Stimulated activated CD4-positive, alpha-beta T cell treated with anti-CD3 and anti-CD28 coated beads, Interleukin-15, amount 100 ng/mL, for 48 hours (primary cell): ENCODE measurements around the gene HPS4.

Experiments
- DNase-seq, 2 donors: peaks; one replicate each; pipeline ENCODE4 v3.0.0-alpha.2; 2020; ENCODE audit warnings: low read depth in 2 of 2

The HPS4 gene

DNA sequence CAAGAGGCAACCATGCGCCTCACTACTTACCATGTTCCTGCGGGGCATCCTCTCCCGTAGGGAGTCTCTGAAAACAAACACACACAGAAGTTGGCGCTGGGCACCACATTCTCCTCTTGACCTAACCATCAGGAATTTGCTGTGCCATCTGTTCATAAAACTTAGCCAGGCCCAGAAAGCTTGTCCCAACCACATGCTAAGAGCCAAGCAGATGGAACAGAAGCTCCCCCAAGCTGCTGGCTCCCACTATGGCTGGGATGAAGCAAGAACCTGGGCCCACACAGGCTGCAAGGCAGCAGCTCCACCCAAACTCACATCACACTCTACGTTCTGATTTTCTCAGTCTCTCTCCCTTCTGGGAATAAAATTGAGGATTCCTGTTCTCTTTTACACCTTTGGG lies 17.4 kb downstream of the HPS4 start:
- no peak for DNase-seq

DNA sequence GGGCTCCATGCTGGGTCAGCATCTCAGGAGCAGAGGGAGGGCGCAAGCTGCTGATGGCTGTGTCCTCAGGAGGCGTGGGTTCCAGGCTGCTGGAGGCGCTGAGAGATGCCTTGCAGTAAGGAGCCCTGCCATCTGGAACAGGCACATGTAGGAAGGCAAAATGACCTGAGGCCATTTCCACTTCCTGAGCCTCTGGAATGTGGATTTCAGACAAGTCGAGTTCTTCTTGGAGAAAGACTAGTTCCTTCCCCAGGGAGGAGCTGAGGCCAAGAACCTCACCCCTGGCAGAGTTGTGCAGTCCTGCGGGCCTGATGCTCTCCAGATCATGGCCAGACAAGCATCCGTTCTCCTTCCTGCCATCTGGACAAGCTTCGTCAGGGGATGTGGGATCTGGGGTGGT lies 19.3 kb downstream of the HPS4 start:
- DNase-seq: no peak

DNA sequence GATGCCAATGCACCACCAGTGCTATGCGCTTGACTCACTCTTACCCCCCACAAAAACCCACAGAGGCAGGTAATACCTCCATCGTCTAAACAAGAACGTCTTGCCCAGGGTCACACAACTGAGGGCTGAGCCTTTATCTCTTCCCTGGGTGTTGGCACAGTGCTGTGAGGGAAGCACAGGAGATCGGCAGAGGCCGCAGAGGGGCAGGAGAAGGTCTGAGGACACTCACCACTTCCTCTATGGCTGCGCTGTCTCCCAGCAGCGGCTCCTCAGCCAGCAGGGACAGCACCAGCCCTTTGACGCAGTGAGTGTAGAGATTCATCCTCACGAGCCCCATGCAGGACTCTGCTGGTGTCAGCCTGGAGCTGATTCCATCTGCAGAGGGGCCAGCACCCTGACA lies 19.9 kb downstream of the HPS4 start:
- no peak for DNase-seq

DNA sequence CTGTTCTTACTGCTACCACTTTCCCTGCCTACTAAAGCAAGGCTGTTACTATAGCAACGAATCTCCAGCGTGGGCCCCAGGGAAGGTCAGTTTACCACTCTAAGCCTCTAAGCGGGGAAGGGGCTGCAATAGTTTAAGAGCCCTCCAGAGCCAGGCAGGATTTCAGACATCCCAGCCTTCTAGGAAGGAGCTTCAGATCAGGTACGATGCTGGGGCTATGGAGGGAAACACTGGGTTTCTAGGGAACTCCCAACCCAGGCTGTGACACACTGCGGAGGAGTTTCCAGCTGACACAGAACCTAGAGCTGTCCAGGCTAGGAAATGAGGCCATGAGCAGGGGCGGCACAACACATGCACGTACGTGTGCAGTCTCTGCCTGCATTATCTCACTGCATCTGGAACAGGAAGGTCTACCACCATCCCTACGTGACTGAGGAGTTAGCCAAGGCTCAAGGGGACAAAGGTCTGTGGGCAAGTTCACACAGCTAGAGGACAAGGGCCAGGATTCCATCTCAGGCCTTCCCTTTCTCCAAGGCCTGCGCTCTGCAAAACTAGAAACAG lies 20.4 kb downstream of the HPS4 start:
- no peak for DNase-seq

DNA sequence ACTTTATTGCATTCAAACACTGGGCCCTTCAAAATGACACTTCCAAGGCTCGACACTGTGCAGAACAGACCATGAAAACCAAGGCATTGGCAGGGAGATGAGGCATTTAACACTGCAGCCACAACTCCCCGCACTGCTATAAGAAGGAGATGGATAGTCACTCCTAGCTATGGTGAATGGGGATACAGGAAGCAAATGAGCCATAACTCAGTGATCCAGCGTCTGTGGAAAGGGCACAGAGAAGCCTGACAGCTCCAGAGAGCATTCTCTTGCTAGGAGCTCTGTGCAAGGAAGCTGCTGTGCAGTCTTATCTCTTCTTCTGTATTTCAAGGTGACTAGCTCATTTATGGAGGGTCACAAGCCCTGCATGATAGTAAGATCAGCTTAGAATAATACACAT lies 20.9 kb downstream of the HPS4 start:
- DNase-seq: no peak

DNA sequence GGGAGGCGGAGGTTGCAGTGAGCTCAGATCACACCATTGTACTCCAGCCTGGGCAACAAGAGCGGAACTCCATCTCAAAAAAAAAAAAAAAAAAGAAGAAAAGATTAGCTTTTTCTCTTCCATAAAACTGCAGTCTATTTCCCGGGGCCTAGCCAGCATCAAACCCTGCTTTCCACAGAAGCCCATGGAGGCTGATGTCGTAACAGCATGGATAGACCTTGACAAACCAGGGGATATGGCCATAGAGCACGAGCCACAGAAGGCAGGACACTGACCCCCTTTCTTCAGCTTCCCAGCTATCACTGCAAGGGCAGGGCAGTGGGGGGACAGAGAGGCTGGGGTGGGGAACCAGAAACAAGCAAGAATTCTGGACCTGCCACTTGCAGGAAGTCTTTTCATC lies 21.5 kb downstream of the HPS4 start:
- DNase-seq: no peak

DNA sequence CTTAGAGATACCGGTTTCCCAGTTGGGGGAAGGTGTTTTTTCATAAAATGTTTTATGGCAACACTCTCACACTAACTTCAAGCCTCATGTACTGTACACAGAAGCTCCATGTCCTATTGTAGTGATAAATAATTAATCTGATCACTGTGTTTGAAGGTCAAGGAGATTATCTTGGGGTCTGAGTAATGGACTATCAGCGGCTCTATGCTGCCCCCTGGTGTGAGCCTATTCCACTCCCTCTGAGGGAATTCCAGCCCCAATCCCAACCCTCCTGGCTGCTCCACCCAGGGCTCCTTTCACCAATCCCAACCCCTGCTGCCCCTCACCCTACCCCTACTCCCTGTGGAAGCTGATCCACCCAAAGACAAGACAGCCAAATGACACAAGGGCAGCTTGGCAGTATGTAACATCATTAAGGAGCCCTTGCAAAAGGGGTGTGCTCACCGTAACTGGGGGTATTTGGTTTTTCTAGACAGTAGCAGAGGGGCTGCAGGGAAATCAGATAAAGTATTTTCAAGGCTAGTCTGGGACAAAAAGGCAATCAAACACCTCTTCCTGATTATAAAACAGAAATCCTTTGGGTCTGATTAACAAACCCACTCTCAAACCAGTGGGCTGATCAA lies 22.3 kb downstream of the HPS4 start:
- no peak for DNase-seq

DNA sequence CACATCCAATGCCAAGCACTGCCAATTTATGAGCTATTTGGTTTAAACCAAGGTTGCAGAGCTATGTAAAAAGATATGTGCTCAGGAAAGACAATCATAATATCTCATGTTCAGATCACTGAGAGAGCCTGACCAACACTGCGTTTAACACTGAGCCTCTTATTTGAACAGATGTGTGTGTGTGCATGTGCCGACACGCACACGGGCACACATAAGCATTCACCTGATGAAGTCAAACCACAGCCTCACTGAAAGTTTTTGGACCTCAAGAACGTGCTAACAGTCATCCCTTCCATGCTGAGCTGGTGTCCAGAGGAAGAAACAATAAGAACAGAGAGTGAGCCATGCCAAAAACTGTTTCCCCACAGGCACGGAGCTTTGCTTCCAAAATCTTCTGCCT lies 23.4 kb downstream of the HPS4 start:
- no peak for DNase-seq

DNA sequence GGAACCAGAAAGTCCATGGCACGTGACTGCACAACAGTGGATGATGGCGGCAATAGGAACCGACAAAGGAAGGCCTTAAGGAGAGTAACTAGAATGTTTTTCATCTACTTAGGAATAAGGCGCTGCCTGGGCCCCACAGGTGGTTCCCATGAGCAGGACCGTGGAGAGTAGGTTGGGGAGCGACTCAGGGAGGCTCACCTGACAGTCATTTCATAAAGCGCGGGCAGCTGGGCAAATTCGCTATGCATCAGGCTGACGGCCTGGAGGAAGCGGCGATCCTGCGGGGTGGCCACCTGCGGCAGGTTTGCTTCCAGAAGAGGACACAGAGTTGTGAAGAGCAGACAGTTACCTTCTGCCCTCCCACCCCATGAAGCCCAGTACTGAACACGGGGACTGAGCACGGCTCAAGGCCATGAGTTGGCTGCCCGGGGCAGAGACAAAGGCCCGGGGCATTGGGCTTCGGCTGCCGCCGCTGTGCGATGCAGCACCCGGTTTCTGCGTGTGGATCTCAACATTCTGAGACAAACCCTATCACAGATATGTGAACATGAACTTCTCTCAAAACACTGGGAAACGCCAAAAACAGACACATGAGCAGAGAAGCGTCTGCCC lies 25.8 kb downstream of the HPS4 start:
- DNase-seq: no peak

DNA sequence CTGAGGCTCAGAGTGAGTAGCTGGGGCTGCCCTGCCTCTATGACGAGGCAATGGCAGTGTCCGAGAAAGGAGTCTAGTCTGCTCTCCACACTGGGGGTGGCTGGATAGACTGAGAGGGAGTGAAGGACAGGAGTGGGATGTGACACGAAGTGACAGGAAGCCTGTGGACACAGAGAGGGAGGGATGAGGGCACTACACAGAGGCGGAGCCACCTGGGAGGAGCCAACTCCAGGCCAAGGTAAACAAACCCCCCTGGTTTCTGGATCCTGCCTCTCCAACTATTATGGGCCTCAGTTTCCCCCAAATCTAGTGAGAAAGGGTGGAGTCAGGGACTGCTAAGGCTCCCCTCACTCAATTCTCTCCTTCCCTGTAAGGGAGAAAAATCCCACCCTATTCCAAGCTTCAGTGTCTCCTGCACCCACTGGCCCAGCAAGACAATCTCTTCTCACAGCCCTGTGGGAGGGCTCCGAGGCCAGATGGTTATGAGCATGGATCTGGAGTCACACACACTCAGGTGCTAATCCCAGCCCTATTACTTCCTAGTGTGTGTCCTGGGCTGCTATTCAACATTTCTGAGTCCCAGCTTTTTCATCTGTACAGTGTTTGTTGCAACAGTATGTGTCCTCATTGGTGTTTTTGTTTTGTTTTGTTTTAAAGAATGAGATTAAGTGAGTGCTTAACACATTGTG lies 29.6 kb downstream of the HPS4 start:
- no peak for DNase-seq

DNA sequence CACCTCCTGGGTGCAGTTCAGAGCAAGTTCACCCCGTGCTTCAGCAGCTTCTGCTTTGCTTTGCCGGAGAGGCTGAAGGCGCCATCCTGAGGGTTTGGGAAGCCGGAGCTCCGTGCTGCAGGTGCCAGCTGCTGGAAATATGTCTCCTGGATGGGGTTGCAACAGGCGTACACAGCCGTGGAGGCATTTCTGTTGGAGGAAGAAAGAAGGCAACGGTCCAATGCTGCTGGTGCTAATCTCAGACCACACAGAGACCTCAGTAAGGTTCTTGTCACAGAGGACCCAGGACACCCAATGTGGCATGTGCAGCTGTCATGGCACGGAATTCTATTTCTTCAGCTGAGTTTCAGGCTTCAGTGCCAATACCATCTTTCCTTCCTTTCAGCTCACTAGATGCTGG lies 30.4 kb downstream of the HPS4 start:
- DNase-seq: no peak

DNA sequence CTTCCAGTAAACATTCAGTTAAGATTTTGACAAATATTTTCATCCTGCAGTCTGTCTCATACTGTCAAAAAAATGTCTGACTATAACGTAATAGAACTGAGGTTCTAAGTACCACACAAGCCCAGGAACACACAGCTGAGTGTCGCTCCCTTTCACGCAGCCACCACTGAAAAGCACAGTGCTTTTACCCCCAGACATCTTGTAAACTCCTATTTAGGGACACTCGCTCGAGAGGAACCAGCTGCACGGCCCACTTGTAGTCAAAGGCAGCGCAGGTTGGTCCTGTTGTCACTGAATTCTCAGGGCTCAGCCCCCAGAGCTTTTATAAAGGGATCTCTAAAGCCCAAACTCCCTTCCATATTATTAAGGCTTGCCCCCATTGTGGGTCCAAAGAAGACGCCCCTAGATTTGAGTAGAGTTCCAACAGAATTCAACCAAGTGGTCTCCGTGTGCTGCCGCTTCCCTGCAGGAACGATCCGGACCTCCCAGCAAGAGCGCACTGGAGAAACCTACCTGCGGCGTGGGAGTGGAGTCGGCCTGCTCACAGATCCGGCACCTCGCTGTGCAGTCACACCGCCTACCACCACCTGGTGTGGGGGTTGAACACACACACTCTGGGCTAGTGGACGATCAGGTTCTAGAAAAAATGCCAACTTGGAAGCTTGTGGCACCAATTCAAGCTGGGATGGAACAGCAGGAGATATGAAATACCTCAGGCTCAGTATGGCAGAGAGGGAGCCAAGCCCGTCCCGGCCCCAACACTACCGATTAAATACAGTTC lies 31.2 kb downstream of the HPS4 start:
- no peak for DNase-seq

DNA sequence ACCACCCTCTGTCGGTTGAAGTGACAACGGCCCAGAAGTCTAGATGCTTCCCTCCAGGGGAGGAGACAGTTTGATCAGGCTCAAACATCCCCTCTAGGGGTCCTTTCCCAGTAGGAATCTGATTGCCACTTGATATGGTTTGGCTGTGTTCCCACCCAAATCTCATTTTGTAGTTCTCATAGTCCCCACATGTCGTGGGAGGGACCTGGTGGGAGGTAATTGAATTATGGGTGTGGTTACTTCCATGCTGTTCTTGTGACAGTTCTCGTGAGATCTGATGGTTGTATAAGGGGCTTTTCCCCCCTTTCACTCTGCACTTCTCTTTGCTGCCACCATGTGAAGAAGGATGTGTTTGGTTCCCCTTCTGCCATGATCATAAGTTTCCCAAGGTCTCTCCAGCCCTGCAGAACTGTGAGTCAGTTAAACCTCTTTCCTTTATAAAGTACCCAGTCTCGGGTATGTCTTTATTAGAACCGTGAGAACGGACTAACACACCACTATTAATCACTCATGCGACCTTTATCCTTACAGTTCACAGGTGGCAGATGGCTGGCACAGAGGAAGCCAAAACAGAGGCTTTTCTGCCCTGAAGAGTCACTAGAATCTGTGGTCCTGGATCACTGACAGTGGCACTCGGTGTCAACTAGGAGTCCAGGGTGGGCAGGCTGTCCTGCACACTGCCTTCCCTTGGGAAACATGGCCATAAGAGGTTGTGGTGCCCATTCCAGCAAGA lies 33.0 kb downstream of the HPS4 start:
- DNase-seq: no peak

DNA sequence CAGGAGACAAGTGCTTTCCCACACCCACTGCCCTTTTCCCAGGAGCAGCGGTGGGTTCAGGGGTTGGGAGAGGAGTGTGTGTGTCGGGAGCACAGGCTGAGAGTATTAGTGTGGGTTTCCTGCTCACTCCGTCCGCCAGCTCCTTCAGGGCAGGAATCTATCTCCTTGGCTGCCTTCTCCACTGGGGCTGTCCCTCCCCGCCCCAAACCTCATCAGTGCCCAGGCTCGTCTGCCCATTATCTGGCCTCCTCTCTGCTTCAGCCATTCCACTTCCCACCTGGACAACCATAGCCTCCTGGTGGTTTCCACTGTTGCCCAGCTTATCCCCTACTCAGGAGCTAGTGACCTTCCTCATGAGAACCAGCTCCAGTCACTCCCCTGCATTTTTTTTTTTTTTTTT lies 34.6 kb downstream of the HPS4 start:
- no peak for DNase-seq

DNA sequence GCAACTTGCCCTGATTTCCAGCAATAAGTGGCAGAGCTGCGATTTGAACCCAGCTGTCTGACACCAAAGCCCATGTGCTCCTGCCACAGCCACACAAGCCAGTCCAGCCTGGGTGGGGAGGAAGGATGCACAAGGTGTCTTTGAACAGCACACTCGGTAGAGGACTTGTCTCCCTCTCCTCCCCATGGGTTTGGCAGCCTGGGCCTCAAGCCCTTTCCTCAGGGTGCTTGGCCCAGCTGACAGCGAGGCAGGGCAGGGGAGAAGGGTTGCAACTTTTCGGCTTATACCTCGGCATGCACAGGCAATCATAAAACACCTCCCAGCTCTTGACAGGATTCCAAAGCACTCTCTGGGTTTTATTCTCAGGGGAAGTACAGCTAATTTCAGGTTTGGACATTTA lies 35.2 kb downstream of the HPS4 start:
- DNase-seq: no peak

DNA sequence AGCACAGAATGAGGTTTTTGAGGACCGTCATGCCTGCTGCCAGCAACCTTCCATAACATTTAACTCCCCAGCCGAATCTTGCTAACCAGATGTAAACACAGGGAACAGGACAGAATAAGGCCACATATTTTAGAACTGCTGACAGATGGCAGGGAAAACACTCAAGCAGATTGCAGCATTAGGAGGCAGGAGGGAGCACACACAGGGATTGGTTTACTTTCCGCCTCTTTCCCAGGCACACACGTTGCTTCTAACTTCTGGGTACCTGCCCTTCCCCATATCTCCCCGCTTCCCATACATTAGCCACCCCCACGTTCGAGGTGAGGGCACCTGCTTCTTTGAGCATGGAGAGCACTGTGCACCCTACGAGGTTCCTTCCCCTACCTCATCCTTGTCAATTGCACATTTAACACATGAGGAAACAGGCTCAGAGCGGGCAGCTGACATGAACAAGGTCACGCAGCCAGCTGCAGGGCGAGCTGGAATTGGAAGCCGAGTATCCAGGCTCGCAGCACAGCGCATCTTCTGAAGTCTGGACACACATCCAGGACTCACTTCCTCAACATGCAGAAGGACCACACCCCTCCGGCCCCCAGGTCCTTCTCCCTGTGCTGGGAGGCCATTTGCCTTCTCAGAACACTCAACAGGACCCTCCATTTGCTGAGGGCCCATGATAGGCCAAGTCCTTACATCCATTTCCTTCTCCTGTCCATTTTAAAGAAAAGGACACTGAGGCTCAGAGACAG lies 35.8 kb downstream of the HPS4 start:
- no peak for DNase-seq

DNA sequence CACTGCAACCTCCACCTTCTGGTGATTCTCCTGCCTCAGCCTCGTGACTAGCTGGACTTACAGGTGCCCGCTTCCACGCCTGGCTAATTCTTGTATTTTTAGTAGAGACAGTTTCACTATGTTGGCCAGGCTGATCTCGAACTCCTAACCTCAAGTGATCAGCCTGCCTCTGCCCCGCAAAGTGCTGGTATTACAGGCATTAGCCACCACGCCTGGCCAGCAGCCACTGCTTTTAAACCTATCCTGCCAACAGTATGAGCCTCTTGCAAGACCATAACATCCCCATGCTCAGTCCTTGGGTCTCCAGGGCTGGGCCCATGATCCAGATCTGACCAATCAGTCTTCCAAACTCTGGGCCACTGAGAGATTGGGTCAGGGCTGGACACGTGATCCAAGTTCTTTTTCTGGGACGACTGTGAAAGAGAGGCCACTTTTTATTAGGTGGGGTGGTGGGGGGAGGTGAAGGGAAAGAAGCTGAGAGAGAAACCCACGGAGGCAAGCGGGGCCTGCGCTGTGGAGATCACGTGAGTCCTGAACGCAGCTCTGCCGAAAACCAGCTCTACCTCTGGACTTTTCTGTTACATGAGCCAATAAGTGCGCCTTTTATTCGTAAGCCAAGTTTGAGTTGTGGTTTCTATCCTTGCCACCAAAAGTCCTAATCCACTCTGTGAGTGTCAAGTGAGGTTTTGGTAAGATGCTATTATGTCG lies 36.6 kb downstream of the HPS4 start:
- DNase-seq: no peak

DNA sequence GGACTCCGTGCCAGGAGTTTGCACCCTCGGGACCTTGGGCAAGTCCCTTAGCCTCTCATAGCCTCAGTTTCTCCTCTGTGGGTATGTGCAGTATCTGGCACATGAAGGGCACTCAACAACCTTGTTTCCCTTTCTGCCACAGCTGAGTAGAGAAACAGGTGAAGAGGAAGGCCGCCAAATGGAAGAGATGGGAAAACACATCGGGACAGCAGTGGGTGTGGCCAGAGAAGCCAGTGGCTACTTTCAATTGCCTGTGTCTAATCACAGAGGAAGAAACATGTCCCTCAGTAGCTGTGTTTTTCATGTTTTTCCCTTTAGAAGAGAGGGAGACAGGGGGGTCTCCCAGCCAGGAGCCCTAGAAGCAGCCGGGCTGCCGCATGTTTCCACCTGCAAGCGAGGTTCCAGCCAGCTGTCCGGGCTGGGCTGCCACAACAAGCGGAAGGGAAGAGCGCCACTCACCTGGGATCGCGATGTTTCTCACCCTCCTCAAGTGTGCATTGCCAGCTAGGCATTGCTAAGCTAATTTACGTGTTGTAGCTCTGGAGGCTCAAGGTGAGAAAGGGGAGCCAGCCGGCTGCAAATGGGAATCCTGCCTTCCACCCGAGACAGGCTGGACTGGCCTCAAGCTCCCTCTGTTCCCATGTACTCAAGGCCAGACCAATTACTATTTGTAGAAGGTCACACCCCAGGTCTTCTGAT lies 37.9 kb downstream of the HPS4 start:
- DNase-seq: no peak

DNA sequence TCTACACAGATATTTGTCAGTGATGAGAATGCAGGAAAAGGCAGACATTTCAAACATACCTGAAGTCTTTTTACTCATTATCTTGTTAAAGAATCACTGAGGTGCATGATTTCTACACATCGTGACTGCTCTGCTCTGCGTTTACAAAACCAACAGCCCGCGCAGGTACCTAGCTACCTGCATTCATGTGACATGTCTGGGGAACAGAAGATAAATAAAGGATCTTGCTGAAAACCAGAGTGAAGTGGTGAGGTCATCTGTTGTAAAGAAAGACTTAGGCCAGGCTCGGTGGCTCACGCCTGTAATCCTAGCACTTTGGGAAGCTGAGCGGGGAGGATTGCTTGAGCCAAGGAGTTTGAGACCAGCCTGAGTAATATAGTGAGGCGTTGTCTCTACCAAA lies 38.8 kb downstream of the HPS4 start:
- no peak for DNase-seq
